Skeletal muscle tissue (tissue), 4 donors: ENCODE measurements around the gene FAM193B. TPM values are rescaled to one million over a fixed set of nuclear protein-coding genes. Genes with fewer than 3 reads are reported as not detected.

Experiments used
- H3K27ac ChIP-seq: one replicate; pipeline ENCODE4 v1.7.0; 2013; ENCODE audit warnings: mild to moderate bottlenecking, low read depth, low read length, inconsistent platforms
- H3K27me3 ChIP-seq, 3 donors: one replicate each; pipeline ENCODE4 v1.7.0; 2013; ENCODE audit warnings: low read length in 3 of 3; ENCODE audit not compliant: control insufficient read depth in 3 of 3, insufficient read depth in 3 of 3
- H3K36me3 ChIP-seq, 3 donors: one replicate each; pipeline ENCODE4 v1.7.0; 2013; ENCODE audit warnings: low read length in 3 of 3; ENCODE audit not compliant: control insufficient read depth in 3 of 3, insufficient read depth in 3 of 3
- H3K4me1 ChIP-seq, 3 donors: one replicate each; pipeline ENCODE4 v1.7.0; 2013; ENCODE audit warnings: low read length in 3 of 3, mild to moderate bottlenecking in 3 of 3; ENCODE audit not compliant: control insufficient read depth in 3 of 3, insufficient read depth in 3 of 3
- H3K4me3 ChIP-seq, 3 donors: one replicate each; pipeline ENCODE4 v1.7.0; 2013; ENCODE audit warnings: low read length in 3 of 3
- H3K9ac ChIP-seq, 3 donors: one replicate each; pipeline ENCODE4 v1.7.0; 2013; ENCODE audit warnings: low read length in 3 of 3, mild to moderate bottlenecking in 3 of 3, moderate library complexity in 2 of 3, low read depth in 1 of 3
- H3K9me3 ChIP-seq, 3 donors: one replicate each; pipeline ENCODE4 v1.7.0; 2013; ENCODE audit warnings: low read length in 3 of 3; ENCODE audit not compliant: control insufficient read depth in 3 of 3
- total RNA-seq: library from RNA; depleted of rRNA; stranded (reverse); fragments of >200 nt; gene quantifications from one replicate; pipeline ENCODE4 v1.2.3, GENCODE V29; 2014
- donor health status: Osteomylitis.

The FAM193B gene
- total RNA-seq, 1 donor from 2014 or later, result 11.0 TPM

DNA sequence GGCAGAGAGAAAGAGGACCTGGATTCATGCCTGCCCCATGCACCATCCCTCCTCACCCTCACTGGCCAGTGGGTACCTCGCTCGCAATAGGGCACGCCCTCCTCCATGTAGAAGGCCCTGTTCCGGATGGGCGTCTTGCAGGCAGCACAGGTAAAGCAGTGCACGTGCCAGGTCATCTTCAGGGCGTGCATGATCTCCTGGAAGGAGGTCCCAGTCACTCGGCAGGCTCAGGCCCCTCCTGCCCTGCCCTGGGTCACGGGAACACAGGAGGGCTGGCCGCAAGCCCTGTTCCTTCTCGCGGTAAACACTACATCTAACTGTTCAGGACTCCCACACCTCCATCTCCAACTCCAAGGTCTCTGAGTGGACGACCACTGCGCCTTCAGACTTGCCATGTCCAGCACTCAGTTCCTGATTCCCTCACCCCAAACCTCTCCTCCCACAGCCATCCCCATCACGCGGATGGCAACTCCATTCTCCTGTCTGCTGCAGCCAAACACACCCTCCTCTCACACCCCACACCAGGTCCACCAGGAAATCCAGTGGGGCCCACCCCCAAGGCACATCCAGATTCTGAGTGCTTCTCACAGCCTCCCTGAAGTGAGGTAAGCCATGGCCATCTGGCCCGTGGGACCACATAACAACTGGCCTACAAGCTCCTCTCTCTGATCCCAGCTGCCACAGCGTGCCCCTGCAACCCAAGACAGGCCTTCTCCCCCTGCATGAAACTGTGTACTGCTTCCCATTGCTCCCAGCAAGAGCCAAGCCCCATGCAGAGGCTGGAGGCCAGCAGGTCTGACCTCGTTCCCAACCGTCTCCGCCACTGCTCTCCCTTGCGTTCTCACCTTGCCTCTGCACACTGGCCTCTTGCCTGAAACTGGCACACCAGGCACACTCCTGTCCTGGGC, 70.1 kb downstream of the FAM193B start:
- Histone ChIP-seq H3K4me1 (peaks cover 34 to 46% (median 42%) of the 10 kb centered on the region in 3 donors), H3K9me3 (no peaks in the 10 kb centered on the region), H3K27ac (peak overlapping the region; percentile 12), H3K9ac (peak overlapping the region in 1 of 3 donors; percentile 75), H3K27me3 (no peaks in the 10 kb centered on the region), H3K36me3 (peaks cover 35 to 42% (median 41%) of the 10 kb centered on the region in 3 donors), H3K4me3 (peak overlapping the region in 2 of 3 donors; percentile 6 to 9)

DNA sequence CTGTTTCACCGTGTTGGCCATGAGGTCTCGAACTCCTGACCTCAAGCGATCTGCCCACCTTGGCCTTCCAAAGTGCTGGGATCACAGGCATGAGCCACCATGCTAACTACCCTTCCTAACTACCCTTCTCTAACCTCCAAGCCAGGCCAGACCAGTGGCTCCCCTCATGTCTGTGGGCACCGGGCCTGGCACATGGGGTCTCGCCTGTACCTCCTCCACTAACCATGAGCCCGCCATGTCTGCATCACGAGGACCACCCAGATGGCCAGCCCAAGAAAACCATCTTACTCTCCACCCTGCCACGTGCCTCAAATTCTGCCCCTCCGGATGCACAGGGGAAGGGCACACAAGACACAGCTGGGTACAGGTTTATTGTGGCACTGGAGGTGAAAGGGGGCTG, 71.3 kb downstream of the FAM193B start:
- no peaks in the 10 kb centered on the region for H3K9me3 ChIP-seq
- H3K27ac ChIP-seq, result no peak overlapping the region
- no peaks in the 10 kb centered on the region for H3K27me3 ChIP-seq
- no peak overlapping the region for H3K4me3 ChIP-seq
- H3K4me1 ChIP-seq, result peaks cover 43 to 56% (median 49%) of the 10 kb centered on the region in 3 donors
- H3K36me3 ChIP-seq, result peaks cover 29 to 33% (median 32%) of the 10 kb centered on the region in 3 donors
- no peak overlapping the region for H3K9ac ChIP-seq

DNA sequence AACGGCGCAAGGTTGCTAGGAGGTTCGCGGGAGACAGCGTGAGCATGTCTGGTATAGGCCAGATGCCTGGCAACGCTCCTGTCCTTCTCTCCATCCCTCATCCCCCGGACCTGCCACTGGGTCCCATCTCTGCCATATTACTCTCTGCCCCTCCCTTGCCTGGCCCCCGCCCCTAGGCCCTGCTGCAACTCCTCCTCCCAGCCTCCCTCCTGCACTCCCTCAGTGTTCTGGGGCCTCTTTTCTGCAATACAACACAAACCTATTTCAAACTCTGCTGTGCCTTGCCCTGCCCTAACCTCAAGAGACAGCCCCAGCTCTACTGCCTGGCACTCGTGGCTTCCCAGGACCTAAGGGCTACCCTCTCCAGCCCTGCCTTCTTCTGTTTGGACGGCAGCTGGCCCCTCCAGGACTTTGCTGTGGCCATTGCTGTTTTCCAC, 72.0 kb downstream of the FAM193B start:
- Histone ChIP-seq H3K36me3 (peaks cover 22 to 26% (median 25%) of the 10 kb centered on the region in 3 donors), H3K27ac (no peak overlapping the region), H3K4me1 (peaks cover 47 to 59% (median 49%) of the 10 kb centered on the region in 3 donors), H3K27me3 (no peaks in the 10 kb centered on the region), H3K9me3 (no peaks in the 10 kb centered on the region), H3K9ac (no peak overlapping the region), H3K4me3 (no peak overlapping the region)

DNA sequence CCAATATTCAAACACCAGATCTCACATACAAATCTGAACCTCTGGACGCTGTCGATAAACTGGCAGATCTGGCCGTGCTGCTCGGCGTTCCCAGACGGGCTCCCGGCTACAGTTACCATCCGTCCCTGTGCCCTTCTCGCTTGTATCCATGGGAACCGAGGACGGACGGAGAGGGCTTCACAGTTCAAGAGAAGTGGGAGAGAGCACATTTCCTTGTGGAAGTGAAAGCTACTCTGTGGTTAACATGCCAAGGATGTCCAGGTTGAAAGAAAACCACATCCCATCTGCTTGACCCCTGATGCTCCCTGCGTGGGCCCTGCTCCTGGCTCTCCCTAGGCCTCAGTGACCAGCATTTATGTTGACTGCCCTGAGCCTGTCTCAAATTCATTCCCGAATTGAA, 74.6 kb downstream of the FAM193B start:
- peaks cover 0 to 1% (median 0%) of the 10 kb centered on the region in 3 donors for H3K27me3 ChIP-seq
- H3K4me1 ChIP-seq, result peaks cover 34 to 44% (median 34%) of the 10 kb centered on the region in 3 donors
- peak overlapping the region; percentile 19 to 70 (median 69) for H3K9ac ChIP-seq
- H3K27ac ChIP-seq, result peak overlapping the region; percentile 77
- peaks cover 9 to 17% (median 16%) of the 10 kb centered on the region in 3 donors for H3K36me3 ChIP-seq
- H3K9me3 ChIP-seq, result no peaks in the 10 kb centered on the region
- peak overlapping the region in 1 of 3 donors; percentile 13 for H3K4me3 ChIP-seq

DNA sequence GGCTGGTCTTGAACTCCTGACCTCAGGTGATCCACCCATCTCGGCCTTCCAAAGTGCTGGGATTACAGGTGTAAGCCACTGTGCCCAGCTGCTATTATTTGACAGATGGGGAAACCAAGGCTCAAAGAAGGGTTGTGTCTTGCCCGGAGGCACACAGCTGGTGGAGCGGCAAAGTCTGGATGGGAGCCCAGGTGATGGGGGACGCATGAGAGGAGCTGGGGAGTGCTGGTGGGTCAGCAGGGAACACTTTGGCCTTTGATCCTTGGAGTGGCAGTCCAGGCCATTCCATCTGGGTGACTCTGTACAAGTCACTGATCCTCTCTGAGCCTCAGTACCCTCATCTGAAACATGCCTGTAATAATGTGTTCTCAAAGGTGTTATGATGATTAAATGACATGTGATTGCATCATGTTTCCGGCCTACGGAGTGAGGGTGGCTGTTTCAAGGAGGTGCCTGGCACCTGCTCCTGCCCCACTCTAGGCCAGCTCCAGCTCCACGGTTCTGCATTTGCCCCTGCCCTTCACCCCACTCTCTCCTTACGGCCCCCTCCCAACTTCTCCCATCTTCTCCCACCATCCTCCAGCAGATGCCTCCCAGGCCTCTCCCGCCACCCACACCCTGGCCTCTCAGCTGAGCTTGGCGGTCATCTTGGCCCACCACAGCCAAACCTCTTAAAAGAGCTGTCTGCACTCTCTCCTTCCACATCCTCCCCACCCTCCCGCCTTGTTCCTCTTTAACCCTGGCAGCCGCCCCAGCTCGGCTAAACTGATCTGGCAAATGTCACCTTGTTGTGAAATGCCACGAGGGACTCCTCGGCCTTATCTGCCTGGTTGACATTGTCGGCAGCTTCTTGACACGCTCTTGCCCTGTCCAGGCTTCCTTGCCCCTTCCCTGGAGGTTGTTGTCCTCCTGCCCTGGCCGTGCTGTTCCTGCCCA, 75.4 kb downstream of the FAM193B start:
- peaks cover 8 to 14% (median 11%) of the 10 kb centered on the region in 3 donors for H3K36me3 ChIP-seq
- H3K4me3 ChIP-seq, result peak overlapping the region in 2 of 3 donors; percentile 33 to 52
- H3K27ac ChIP-seq, result peak overlapping the region; percentile 77
- H3K27me3 ChIP-seq, result peaks cover 0 to 6% (median 0%) of the 10 kb centered on the region in 3 donors
- peaks cover 27 to 36% (median 30%) of the 10 kb centered on the region in 3 donors for H3K4me1 ChIP-seq
- no peaks in the 10 kb centered on the region for H3K9me3 ChIP-seq
- peak overlapping the region; percentile 19 to 70 (median 69) for H3K9ac ChIP-seq

DNA sequence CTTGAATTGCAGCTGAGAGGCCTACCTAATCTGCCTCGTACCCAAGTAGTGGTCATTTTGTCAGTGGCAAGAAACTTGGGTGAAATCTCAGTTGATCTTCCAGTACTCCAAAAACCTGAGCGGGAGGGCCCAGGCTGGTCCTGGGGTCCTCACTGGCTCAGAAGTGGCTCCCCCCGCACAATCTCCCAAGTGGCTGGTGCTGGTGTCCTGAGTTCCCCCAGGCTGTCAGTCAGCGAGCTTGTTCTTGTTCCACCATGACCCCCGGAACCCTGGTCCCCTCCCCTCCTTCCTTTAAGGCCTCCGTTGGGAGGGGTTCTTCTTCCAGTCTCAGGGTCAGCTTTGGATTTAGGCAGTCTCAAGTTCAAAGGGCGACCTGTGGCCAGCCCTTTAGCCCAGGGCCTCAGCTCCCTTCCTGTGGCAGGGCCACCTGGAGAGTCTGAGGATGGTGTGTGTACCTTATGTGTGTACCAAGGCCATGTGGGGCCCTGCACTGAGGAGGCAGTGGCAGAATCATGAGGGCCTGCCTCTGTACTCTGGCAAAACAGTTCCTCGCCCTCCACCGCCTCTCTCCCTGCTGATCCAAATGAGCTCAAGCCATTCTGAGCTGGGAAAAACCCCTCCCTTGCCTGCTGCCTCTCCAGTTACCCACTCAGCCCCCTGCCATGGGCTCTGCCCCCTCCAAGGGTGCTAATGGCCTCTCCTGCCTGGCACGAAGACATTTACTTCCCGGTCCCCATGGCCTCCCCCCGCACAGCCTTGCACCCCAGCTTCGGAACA, 76.5 kb downstream of the FAM193B start:
- peaks cover 0 to 6% (median 0%) of the 10 kb centered on the region in 3 donors for H3K27me3 ChIP-seq
- no peaks in the 10 kb centered on the region for H3K9me3 ChIP-seq
- H3K27ac ChIP-seq, result no peak overlapping the region
- H3K4me1 ChIP-seq, result peaks cover 20 to 31% (median 28%) of the 10 kb centered on the region in 3 donors
- no peak overlapping the region for H3K4me3 ChIP-seq
- H3K36me3 ChIP-seq, result peaks cover under 1 to 3% (median 2%) of the 10 kb centered on the region in 3 donors
- peak overlapping the region in 1 of 3 donors; percentile 16 for H3K9ac ChIP-seq

DNA sequence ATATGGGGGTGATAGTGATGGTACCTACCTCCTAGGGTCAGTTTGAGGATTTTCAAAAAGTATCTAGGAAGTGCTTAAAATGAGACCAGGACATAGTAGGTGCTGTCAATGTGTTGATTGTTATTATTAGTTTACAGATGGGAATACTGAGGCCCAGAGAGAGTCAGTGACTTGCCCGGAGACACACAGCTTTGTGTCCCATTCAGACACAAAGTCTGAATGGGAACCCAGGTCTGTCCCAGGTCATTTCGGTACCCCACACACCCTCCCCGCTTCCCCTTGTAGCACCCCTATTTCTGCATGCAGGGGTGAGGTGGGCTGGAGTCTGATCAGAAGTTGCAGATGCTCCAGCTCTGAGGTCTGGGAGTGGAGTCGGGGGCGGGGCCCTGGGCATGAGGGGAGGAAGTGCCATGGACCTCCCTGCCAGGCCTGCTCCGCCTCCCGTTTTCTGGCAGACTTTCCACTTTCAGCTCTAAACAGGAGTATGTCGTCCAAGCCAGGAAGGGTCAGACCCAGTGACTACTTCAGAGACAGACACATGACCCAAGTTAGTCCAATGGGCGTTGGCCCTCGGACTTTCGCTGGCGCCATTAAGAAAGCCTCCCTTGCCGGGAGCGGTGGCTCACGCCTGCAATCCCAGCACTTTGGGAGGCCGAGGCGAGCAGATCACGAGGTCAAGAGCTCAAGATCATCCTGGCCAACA, 77.7 kb downstream of the FAM193B start:
- Histone ChIP-seq H3K4me3 (no peak overlapping the region), H3K27ac (no peak overlapping the region), H3K9me3 (no peaks in the 10 kb centered on the region), H3K36me3 (peaks cover 0 to 1% (median under 1%) of the 10 kb centered on the region in 3 donors), H3K9ac (no peak overlapping the region), H3K27me3 (peaks cover 0 to 6% (median 0%) of the 10 kb centered on the region in 3 donors), H3K4me1 (peaks cover 29 to 38% (median 33%) of the 10 kb centered on the region in 3 donors)

DNA sequence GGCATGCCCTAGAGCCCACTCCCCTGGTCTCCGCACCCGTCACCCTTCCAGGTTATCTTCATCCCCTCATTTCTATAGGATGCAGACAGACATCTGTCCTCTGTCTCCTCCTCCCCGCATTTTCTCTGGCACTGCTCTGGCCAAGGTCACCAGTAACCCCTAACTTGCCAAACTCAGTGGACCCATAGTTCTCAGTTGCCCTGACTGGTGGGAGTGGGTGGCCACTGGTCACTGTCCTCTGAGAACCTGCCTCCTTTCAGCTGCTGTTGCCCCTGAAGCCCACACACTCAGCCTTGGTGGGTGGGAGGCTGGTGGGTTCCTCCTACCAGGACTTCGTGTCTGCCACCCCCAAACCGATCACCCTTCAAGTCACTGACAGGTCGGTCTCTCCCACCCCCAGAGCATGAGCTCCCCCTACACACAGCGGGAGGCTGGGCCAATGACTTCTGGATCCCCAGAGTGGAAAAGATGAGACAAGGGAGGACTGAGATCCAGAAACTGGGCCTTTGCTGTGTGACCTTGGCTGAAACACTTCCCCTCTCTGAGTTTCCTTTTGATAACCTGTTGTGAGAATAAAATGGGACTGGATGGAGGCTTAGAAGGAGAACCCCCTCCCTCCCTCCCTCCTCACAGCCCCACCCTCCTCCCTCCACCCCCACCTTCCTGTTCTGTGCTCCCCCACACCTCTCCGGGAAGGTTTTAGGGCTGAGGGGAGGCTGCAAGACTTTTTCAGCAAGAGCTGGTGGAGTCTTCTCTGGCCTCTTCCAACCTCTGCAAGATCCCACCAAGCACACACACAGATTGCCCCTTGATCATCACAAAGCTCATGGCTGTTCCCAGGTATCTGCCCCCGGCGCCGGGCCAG, 78.6 kb downstream of the FAM193B start:
- H3K9me3 ChIP-seq, result no peaks in the 10 kb centered on the region
- no peaks in the 10 kb centered on the region for H3K36me3 ChIP-seq
- H3K27me3 ChIP-seq, result peaks cover 0 to 6% (median 0%) of the 10 kb centered on the region in 3 donors
- H3K9ac ChIP-seq, result no peak overlapping the region
- peaks cover 37 to 43% (median 39%) of the 10 kb centered on the region in 3 donors for H3K4me1 ChIP-seq
- H3K27ac ChIP-seq, result no peak overlapping the region
- H3K4me3 ChIP-seq, result no peak overlapping the region
